Left kidney (tissue), 2 donors: ENCODE measurements around the gene DHX16. TPM values are rescaled to one million over a fixed set of nuclear protein-coding genes. Genes with fewer than 3 reads are reported as not detected.

Source experiments
- DNase-seq: peaks from one replicate; pipeline ENCODE4 v3.0.0-alpha.2; 2013
- polyA plus RNA-seq: library from polyadenylated mRNA; unstranded; fragments of 120-200 nt; gene quantifications from one replicate; pipeline ENCODE4 v1.2.1, GENCODE V29; 2013; ENCODE audit not compliant: insufficient read length

Gene DHX16
- polyA plus RNA-seq, 1 donor = 56.9 TPM

DNA sequence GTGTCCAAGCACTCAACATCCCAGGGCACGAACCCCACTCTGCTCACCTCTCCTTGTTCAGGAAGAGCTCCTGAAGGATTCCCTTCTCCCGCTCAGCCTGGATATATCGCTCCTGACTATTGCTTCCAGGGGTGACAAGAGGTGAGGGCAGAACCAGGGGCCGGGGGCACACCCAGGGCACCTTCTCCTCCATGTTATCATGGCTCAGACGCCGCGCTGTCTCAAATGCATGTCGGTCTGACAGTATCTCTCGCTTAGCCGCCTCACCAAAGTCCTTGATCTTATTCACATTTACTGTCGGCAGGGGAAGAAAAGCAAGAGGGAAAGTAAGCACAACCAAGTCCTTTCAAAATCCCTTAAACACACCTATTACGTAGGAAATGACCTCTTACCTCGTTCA lies 68.8 kb downstream of the DHX16 start:
- DNase-seq = no peak

Other genes starting within 250 kb of the DHX16 start
- gene HLA-E, start 183.5 kb downstream of the DHX16 start, polyA plus RNA-seq = 85.1 TPM
- 98.1 TPM for gene GNL1, start 116.5 kb downstream of the DHX16 start, polyA plus RNA-seq
- 40.2 TPM for gene PRR3, start 115.7 kb downstream of the DHX16 start, polyA plus RNA-seq
- 76.0 TPM for gene ABCF1, start 101.6 kb downstream of the DHX16 start, polyA plus RNA-seq
- 57.8 TPM for gene PPP1R10, start 55.8 kb downstream of the DHX16 start, polyA plus RNA-seq
- 55.8 TPM for gene MRPS18B, start 55.2 kb downstream of the DHX16 start, polyA plus RNA-seq
- 60.6 TPM for gene ATAT1, start 46.1 kb downstream of the DHX16 start, polyA plus RNA-seq
- 24.1 TPM for gene C6orf136, start 25.9 kb downstream of the DHX16 start, polyA plus RNA-seq
- gene PPP1R18, start 13.6 kb upstream of the DHX16 start, polyA plus RNA-seq = 36.9 TPM
- 38.1 TPM for gene NRM, start 18.0 kb upstream of the DHX16 start, polyA plus RNA-seq
- gene MDC1, start 44.3 kb upstream of the DHX16 start, polyA plus RNA-seq = 53.0 TPM
- gene TUBB, start 47.3 kb upstream of the DHX16 start, polyA plus RNA-seq = 1,353 TPM
- gene FLOT1, start 69.7 kb upstream of the DHX16 start, polyA plus RNA-seq = 136 TPM
- 15.2 TPM for gene IER3, start 71.5 kb upstream of the DHX16 start, polyA plus RNA-seq
- 167 TPM for gene DDR1, start 211.5 kb upstream of the DHX16 start, polyA plus RNA-seq
- gene GTF2H4, start 235.2 kb upstream of the DHX16 start, polyA plus RNA-seq = 45.4 TPM
- 52.6 TPM for gene VARS2, start 241.2 kb upstream of the DHX16 start, polyA plus RNA-seq